Measurements from ENCODE around the gene RAPGEF1.

The RAPGEF1 gene

DNA sequence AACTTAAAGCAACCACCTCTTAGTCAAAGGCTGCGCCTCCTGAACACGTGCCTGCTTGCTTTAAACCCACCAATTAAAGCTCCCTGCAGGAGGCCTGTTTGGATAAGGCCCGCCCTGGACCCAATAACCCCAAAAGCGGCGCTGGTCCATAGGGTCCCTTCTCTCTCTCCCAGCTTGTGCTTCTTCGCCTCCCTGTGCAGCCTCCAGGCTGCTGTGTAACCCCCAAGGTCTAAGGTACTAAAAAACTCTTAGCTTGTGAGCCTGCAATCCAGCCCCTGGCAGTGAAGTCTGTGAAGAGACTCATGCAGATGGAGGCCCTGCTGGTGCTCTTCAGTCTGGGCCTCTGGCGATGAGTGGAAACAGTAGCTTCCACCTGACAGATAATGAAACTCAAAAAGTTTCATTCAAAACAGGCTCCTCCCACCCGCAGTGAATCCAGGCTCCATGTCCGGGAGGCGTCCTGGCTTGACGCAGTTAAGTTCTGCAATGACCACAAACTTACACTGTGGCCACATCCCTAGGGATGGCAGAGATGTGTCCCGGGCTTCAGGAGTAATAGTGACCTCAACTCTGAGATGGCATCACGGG, 97.3 kb downstream of the RAPGEF1 start:
- DNase-seq (ENCODE audit: low spot score): no peak

DNA sequence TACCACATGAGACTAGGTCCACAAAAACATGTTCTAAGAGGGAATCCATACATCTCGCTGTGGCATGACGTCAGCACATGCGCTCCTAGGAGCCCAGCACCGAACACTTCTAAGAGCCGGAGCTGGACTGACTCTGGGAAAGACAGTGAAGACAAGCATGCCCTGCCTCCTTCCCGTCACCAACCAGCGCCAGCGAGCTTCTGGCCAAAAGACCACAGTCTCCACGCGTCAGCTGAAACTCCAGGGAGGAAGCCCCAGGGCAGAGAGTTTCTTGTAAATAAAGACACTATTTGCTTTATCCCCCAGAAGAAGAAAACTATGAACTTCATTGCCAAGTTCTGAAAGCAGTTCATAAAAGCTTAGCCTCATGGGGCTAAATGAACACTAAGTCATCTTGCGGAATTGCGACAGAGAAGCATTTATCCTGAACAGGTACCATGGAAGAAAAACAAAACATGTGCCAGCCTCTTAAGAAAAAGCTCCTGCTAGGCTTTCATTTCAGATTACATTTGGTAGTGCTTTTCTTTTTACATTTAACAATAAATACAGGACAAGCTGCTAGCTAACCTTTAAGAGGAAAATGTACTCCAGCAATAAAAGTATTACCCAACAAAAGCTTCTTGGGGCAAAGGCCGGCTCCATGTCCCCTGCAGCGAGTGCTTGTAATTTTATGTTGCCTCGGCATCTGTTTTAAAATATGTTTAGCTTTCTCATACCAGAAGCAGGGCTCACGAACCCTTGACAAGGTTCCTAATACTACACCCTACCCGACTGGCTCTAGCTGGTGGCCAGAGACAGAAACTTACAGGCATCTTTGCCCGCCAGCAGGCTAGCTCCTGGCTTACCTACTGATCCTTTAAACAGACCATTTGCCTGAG, 98.0 kb downstream of the RAPGEF1 start:
- DNase-seq (ENCODE audit: low spot score): no peak

DNA sequence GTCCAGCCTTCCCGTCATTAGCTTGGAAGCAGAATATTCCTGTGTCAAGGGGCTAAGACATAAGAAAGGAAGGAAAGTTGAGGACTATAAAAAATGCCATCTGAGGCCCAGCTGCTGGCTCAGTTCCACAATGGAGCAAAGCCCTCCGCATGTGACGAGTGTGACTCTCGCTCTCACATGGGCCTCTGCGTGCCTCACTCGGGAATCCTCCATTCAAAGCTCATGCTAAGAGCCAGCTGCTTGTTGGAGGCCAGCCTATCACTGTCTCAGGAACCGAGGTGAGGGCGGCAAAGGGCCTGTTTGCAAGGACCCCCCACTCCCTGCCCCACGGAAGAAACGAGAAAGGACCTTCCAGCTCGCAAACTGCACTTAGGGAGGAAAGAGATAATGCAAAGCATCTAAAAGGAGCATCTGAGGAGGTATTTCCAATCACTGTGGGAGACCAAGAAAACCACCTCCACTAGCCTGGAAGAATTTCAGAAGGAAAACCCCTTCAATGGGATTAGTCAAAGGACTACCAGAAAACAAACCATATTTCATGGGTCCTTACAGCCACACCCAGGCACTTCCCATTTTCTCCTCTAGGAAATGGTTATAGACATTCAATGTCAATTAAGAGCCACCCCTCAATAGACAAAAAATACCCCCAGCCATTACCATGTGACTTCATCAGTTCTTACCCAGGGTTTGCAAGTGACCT, 99.3 kb downstream of the RAPGEF1 start:
- DNase-seq (ENCODE audit: low spot score): no peak

DNA sequence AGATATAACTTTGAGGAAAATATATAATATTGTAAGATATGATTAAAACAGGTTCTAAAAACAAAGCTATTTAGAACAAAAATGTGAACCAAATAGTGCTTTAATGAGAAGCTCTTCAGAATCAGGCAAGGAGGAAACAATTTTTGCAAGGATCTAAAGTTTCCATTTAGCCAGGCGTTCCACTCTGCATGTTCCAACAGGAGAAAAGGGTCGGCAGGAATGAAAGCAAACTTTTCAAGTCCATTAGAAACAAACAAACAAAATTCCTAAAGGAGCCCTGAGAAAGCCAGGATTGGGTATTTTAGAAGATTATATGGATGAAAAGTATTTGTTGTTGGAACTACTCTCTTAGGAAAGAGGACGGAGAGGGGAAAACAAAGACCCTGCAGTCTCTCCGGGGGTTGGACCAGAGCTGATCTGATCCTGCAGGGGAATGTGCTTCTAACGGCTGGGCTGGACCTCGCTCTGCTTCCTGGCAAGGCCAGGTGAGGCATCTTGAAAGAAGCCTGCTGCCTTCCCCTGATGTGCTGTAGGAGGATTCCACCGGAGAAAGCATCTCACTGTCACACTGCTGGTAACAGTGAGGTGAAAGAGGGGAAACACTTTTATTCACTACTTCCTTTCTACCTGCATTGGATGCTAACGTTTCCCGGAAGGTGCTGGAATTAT, 100.0 kb downstream of the RAPGEF1 start:
- DNase-seq (ENCODE audit: low spot score): no peak

DNA sequence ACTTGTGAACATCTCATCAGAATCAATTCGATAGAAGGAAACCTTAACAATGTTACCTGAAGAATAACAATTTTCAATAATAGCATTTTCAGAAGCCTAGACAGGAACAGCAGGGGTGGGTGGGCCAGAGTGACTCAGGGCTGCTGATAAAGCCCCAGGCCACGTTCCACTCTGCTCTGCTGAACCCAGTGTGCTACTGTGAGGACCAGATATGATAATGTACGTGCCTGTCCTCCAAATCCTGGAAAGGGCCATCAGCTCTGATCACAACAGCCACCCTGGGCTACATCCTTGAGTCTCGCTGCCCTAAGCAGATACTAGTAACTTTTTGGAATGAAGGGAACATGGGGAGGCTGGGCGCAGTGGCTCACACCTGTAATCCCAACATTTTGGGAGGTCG, 103.3 kb downstream of the RAPGEF1 start:
- no peak for DNase-seq (ENCODE audit: low spot score)

DNA sequence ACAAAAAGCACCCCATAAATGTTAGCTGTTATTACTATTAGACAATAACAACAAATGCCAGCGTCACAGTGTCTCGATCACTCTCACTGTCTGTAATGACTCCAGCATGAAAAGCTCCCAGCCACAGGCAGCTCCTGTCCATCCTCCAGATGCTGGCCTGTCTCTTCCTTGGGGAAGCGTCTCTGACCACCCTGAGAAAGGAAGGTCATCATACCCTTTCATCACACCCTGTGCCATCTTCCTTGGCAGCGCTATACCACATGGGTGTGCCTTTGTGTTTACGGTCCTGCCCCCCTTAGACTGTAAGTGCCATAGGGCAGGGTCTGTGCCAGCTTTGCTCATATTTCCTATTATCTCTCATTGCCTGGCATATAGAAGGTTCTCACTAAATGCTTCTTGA, 104.0 kb downstream of the RAPGEF1 start:
- DNase-seq (ENCODE audit: low spot score): no peak

DNA sequence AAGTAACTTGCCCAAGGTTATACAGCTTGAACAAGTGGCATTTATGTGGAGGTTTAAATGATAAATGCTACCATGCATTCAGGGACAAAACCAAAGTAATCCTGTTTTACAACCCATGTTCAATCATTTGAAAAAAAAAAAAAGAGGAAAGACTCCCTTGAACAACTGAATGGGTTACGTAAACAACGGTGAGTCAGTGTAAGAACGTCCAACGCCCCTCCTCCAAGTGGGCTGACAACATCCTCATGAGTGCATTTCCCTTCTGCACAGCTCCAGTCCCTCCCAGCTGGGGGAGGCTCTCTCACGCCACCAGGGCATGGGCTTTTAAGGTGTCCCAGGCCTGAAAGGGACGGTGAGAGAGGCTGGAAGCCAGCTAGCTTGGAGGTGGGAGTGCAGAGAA, 104.6 kb downstream of the RAPGEF1 start:
- DNase-seq (ENCODE audit: low spot score): peak; percentile 87

DNA sequence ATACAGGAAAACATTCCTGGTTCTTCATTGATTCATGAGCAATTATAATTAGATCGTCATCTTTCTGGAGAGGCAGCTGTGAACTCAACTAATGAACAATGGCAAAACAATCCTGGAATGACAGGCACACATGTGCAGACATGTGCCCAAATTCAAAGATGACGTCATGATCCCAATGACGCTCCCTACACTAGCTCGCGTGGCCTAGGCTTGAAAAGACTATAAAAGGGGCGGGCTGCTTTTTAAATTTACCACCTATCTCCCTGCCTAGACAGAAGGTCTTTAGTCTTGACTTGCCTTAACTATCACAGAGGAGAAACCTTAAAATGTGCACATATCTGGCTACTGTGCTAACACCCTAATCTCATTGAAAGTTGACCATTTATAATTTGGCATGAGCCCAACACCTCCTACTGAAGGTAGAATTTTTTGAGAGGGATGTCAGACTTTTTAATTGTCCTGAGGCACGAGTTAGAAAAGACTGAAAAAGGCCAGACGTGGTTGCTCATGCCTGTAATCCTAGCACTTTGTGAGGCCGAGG, 106.3 kb downstream of the RAPGEF1 start:
- DNase-seq (ENCODE audit: low spot score): no peak

DNA sequence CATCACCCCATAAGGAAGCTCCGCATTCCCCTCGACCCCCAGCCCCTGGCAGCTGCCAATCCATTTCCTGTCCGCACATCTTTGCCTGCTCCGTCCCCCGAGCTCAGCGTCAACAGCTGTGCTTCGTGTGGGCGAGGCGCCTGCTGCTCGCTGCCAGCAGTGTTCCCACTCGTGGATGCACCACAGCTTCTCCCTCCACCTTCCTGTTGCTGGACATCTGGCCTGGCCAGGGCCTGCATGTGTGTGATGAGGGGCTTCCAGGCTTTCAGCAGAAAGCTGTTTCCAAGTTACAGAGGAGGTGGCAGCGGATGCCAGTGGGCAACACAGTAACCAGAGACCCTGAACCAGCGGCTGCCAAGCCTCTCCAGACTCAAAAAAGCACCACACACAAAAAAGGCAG, 108.6 kb downstream of the RAPGEF1 start:
- DNase-seq (ENCODE audit: low spot score): no peak

DNA sequence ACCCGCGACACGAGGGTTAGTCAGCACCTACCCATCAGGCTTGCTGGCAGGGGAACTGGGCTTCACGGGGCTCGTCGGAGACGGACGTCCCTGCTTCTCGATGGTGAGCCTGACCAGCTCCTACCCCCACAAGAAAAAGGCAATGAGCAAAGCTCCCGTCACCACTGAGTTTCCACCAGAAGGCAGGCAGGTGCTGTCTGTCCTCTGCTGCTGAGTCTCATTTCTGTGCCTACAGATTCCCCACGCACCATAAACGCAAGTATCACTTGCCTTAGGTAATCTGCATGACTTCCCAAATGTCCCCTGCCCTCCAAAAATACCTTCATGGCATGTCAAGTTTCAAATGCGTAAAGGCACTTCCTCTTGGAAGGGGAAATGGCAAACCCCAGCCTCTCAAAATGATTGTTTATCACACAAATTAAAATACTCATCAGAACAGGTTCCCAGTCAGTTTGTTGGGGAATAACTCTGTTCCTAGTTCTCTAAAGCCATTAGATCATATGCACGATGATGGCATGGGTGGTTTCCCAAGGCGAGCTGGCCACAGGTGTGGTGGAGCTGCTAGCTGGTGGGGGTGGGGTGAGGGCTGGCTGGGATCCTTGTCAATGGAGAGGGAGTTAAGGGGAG, 109.6 kb downstream of the RAPGEF1 start:
- DNase-seq (ENCODE audit: low spot score): peak; percentile 24

DNA sequence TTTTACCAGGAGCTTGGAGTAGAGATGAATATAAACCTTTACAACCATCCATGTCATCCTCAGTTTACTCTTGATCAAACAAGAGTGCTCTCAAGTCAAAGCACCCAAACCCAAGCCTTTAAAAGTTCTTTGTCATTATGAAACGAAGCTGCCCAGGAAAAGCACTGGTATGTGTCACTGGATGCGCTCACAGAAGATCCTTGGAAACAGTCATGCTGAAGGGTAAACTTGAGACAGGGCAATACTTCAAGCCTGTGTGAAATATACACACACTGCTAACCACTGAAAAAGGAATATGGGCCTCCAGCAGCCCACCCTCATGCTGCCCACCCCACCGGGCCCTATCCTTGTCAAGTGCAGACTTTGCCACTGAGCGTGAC, 110.1 kb downstream of the RAPGEF1 start:
- DNase-seq (ENCODE audit: low spot score): no peak

DNA sequence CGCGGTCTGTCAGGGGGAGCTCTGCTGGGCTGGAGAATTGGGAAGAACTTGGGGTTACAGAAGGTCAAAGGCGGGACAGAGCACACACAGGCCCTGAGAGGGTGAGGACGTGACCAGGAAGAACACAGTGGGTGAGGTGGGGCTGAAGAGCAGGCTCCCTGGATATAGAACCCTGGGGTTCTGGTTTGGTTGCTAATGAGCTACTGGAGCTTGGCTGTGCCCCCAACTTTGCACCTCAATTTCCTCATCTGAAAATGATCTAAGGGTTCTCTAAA, 110.7 kb downstream of the RAPGEF1 start:
- no peak for DNase-seq (ENCODE audit: low spot score)

DNA sequence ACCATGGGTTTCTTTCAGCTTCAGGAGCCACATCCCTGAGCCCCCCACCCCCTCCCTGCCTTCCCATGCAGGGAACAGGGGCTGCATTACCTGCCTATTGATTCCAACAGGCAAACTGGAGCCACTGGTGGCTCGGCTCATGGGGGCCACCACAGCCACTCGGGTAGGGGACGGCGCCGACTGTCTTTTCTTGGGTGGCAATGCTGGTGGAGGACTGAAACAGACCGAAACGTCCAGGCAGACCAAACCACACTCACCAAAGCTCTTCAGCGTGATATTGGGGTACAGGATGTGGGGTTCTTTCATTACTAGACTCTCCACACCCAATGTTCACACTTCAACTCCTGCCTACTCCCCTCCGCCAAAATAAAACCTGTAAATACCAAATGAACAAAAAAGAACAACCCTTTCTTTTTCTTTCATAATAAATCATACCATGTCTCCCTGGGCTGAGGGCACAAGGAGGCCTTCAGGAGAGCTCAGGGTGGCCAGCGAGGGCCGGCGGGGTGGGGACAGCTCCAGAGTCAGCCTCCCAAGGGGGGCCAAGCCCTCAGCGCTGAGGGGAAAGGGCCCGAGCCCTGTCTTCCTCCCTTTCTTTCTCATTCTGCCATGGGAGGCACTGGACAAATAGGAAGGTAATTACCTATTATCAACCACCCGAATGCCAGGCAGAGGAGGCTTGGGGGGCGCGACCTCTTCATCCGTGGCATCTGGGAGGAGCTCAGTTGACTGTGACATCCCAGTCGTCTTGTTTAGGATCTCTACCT, 111.2 kb downstream of the RAPGEF1 start:
- DNase-seq (ENCODE audit: low spot score): peak; percentile 55

DNA sequence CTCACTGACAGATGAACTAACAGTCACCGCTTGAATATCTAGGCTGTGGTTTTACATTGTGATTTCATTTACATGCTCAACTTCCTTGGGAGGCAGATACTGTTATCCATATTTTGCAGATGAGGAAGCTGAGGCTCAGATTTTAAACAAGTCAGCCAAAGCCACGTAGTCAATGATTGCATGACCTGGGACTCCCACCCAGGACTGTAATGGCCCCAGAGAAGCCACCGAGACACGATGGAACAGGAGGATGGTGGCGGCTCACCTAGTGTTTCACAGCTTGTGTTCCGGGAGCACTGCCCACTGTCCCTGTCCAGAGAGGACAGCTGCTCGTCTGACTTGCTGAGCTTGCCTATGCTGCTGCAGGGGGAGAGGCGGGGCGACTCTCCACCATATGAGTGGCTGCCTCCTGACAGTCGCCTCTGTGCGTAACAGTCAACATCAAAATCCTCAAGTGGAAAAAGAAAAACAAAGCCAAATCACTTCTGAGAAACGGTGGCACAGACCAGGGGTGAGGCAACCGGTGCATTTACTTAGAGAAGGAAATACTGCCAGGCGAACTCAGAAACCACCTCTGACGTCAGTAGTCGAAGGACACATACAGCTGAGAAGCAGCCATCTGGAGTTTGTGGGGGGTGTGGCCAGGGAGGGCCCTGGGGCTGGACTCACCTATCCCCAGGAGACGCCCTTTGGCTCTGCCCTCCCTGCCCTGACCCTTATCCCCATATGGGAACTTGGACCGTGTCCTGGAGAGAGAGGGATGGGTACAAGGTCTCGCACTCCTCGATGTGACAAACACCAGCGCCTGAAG, 112.0 kb downstream of the RAPGEF1 start:
- DNase-seq (ENCODE audit: low spot score): peak; percentile 87

DNA sequence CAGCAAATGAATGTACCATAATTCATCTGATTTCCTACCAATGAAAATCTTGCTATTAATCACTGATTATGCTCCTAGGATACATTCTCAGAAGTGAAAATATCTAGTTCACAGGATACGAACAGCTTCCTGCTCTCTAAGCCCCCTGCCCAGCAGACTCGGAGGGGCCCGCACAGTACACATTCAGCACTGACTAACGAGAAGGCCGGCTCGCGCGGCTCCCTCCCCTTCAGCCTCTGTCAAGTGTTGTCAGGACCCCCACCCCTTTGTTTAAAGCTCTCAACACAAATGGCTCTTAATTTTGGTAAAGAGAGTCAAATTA, 112.6 kb downstream of the RAPGEF1 start:
- no peak for DNase-seq (ENCODE audit: low spot score)

DNA sequence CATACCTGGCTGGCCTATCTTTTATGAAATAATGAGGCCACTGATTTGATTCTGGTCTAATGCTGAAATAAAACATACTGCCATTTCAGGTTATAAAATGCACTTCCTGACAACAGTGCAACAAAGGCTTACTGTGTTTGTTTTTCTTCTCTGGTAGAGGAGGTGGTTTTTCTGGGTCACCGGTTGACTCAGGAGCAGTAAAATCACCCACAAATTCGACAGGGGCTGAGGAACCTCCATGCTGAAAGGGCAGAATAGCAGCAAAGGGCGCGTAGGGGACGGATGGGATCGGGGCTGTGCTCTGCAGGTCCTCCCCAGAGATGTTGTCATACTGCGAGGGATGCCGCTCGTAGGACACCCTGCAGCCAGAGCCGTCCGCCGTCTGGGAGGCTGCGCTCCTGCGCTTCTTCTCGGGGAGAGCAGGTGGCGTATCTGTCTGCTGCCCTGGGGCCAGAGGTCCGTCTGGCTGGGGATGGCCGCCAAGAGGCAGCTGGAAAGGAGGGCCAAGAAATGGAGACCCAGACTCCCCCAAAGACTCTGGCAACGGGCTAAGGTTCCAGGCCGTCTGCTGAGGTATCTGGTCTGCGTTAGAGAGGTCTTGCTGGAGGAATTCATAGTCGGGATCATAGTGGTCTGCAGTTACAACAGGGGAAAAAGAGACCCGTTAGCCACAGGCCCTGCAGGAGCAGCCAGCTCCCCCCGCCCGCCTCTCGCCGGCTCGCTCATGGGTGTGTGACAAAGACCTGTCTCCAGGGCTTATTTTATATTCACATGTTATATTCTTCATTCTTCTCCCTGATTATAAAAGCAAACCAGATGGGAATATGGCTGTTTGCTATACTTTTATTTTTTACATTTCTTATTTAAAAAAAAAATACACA, 113.8 kb downstream of the RAPGEF1 start:
- DNase-seq (ENCODE audit: low spot score): peak; percentile 42

DNA sequence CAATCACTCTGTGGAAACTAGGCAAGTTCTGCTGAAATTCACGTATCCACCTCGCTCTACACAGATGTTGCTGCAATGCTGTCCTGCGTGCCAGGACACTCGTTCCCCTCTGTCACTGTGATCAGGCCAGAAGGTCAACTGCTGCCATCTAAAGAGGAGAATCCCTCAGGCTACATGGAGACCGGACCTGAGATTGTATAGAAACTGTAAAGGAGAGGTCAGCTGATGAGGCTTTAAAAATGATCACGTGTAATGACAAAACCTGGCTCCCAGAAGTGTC, 114.4 kb downstream of the RAPGEF1 start:
- no peak for DNase-seq (ENCODE audit: low spot score)

DNA sequence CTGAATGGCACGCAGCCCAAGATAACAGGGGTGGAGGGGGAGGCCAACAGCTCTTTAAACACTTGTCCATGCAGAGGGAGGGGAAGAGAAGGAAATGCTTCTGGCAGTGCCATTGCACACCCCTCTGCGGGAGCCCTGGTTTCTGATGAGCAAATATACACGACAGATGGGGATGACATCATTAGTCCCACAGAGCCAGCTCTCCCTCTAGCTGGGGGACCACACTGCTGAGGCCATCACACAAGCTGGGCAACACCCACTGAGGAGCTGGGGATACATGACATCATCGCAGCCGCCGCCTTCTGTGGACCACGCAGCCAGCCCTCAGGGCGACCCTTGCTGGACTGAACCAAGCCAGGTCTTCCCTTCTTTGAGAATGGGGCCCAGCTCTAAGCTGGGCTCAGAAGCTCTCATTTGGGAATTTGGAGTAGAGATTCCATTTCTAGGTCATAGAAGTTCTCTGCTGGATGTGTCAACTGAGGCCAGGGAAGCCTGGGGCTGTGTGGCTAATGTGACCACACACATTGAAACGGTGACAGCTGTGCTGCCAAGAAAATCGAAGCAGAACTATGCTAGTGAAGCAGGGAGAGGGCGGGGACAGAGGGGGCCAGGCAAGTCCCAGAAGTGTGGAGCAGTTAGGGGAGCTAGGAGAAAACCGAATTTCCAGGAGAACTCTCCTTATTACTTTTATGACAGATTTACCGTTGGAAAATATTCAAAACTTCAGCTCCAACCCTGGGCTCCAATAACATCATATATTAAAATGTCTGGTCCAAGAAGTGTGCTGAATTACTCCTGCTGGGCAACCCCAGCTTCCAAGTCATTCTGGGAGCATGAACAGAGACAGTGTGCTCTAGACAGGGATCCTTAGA, 115.0 kb downstream of the RAPGEF1 start:
- no peak for DNase-seq (ENCODE audit: low spot score)

Measured in CD4-positive, alpha-beta T cell treated with Interleukin-2 at 100 ng/mL for 4 hours (primary cell).